Left ventricle myocardium inferior (tissue), 1 donor: Measurements from ENCODE around the gene STK33. TPM values are rescaled to one million over a fixed set of nuclear protein-coding genes. Genes with fewer than 3 reads are reported as not detected.

Source experiments
- DNase-seq: peaks from one replicate; pipeline ENCODE4 v3.0.0-alpha.2; 2020
- H3K27ac ChIP-seq: fragments of 200-600 bp; replicated peaks from 2 replicates; pipeline ENCODE4 v1.8.0; 2021
- H3K27me3 ChIP-seq: fragments of 200-600 bp; 2 replicates; pipeline ENCODE4 v1.8.0; 2021; ENCODE audit warnings: low read depth
- H3K36me3 ChIP-seq: fragments of 200-600 bp; 2 replicates; pipeline ENCODE4 v1.8.0; 2021
- H3K4me1 ChIP-seq: fragments of 200-600 bp; 2 replicates; pipeline ENCODE4 v1.8.0; 2021
- H3K4me3 ChIP-seq: fragments of 200-600 bp; 2 replicates; pipeline ENCODE4 v1.8.0; 2021; ENCODE audit warnings: mild to moderate bottlenecking, moderate library complexity
- H3K9me3 ChIP-seq: fragments of 200-600 bp; replicated peaks from 2 replicates; pipeline ENCODE4 v1.8.0; 2021
- CTCF ChIP-seq: fragments of 200-600 bp; IDR thresholded peaks from 2 replicates; pipeline ENCODE4 v1.8.0; 2021; ENCODE audit warnings: antibody characterized with exemption, mild to moderate bottlenecking, borderline replicate concordance
- intact Hi-C: fragments of 100-400 bp; cut with micrococcal nuclease; formaldehyde crosslinking; loops from one replicate; pipeline ENCODE4 v1.11.0; 2022
- long read RNA-seq: library from polyadenylated mRNA; unstranded; transcript quantifications from one replicate; pipeline ENCODE4 v2.0.0, GENCODE V29; 2021
- total RNA-seq: library from RNA; stranded (reverse); fragmentation: NEBNext Ultra II Directional; extraction: Animal tissue kit (Norgen Biotek cat#: 25700); gene quantifications from one replicate; pipeline ENCODE4 v1.2.1, GENCODE V29; 2021
- donor health status: DM: no; HTN: yes; CAD: no; lungs with severe emphysema.

Gene STK33
- total RNA-seq, result 25.8 TPM
- long read RNA-seq, full-length matches to known transcripts, result 2 of 42 reads
- long read RNA-seq, partial matches to known transcripts, result 3 of 42 reads
- long read RNA-seq, other reads (novel, unspliced or antisense), result 37 of 42 reads

DNA sequence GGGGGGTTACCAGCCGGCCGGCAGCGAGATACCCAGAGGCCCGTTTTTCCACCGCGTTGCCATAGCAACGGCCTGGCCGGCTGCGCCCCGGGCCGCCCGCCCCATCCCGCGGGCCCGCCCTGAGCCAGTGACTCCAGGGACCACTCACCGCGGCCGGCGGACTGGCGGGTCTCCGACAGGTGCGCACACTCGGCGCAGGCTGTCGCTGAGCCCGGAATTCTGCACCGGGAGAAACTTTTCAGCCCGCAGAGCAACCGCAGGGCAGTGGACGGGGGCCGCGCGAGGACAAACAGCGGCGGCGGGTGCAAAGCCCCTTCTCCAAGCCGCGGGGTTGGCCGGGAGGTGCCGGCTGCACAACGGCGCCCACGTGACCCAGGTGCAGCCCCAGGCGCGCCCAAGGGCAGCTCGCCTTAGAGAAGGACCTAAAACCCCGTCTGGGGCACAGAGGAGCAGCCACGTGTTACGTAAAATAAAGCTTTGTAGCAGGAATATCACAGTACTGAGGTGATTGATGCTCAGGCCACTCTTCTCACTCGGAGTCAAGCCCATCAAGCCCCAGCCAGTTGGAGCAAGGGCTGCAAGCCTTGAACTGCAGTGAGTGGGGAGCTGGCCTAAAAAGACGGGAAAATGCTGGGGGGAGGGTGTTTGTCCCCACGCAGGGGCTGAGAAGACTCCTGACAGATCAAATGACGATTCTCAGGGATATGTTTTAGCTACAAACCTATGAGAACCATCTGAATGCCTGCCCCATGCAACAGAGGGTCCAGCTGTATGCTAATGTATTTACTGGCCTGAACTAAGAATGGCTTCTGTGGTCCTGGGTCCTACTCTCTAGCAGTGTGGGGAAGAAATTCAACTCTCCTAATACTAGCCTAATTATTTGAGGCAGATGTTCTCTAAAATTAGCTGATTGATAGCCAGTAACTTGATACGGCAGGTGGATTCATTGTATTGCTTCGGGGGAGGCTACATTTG lies at the start of gene STK33:
STK33 (minus strand) TSS at position 294 of the 975 bp plus-strand sequence. CDS start 119,323 bp downstream, outside the sequence.
- peaks cover 15% of the 10 kb centered on the region for H3K4me1 ChIP-seq
- peak; percentile 59 for DNase-seq
- no peaks in the 10 kb centered on the region for H3K9me3 ChIP-seq
- peak within 1 kb of the TSS; percentile 77 for H3K27ac ChIP-seq
- no peak for TF ChIP-seq CTCF
- H3K4me3 ChIP-seq, result peak within 1 kb of the TSS; percentile 77
- no peaks in the 10 kb centered on the region for H3K36me3 ChIP-seq
- peaks cover 47% of the 10 kb centered on the region for H3K27me3 ChIP-seq
- intact Hi-C loops, result no loop called here

DNA sequence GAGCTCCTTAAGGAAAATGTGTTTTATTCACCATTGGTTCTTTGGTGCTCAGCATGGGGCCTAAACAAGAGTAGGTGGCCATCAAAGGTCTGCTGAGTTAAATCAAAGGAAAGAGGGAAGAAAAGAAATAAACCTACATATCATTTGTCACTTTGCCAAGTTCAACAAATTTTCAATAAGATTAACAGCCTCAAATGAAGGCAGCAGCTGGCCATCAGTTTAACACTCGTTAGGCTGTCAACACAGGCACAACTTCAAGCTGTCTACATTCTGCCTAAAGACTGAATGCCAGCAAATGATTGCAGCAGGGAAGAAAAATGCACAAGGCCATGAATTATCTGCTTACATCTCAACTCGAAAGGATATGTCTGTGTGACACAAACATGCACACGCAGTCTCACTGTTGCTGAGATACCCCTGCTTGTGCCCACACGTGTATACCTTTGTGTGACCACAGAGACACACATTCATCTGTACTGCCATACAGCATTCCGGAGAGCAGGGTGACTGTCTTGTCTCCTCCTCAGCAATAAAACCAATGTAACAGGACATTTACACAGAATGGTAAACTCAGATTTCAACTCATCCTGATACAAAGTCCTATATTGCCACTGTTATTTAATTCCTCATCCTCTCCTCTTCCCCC lies 48.3 kb upstream of the STK33 start:
- Histone ChIP-seq H3K27ac (no peak overlapping the region), H3K9me3 (no peaks in the 10 kb centered on the region), H3K27me3 (no peaks in the 10 kb centered on the region), H3K4me1 (no peaks in the 10 kb centered on the region), H3K36me3 (peaks cover 73% of the 10 kb centered on the region), H3K4me3 (no peak overlapping the region)
- no peak for TF ChIP-seq CTCF
- intact Hi-C loops, result no loop called here
- DNase-seq, result no peak

DNA sequence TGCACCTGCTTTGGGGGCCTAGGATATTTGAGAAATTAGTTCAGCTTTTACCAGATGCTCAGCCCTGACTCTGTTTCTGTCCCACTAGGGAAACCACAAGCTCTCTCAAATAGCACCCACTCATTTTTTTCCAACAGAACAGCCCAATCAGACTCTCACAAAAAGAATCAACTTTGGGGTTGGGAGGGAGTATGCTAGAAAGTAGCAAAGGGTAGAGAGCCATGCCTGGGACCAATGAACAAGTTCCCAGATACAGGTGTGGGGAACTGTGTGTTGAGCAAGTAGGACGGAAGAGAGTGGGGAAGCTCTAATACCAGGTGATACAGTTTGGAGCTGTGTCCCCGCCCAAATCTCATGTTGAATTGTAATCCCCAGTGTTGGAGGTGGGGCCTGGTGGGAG lies 47.3 kb upstream of the STK33 start:
- DNase-seq, result no peak
- Histone ChIP-seq H3K27ac (no peak overlapping the region), H3K4me3 (no peak overlapping the region), H3K36me3 (peaks cover 74% of the 10 kb centered on the region), H3K9me3 (peaks cover 2% of the 10 kb centered on the region), H3K4me1 (no peaks in the 10 kb centered on the region), H3K27me3 (no peaks in the 10 kb centered on the region)
- no peak for TF ChIP-seq CTCF
- intact Hi-C loops, result no loop called here

GRCh38 chr11:8640267-8640906 lies 46.4 kb upstream of the STK33 start:
- no peaks in the 10 kb centered on the region for H3K27me3 ChIP-seq
- peaks cover 8% of the 10 kb centered on the region for H3K9me3 ChIP-seq
- DNase-seq, result no peak
- H3K36me3 ChIP-seq, result peaks cover 73% of the 10 kb centered on the region
- H3K4me1 ChIP-seq, result no peaks in the 10 kb centered on the region
- H3K4me3 ChIP-seq, result no peak overlapping the region
- intact Hi-C loops, result no loop called here
- TF ChIP-seq CTCF, result no peak
- H3K27ac ChIP-seq, result no peak overlapping the region

DNA sequence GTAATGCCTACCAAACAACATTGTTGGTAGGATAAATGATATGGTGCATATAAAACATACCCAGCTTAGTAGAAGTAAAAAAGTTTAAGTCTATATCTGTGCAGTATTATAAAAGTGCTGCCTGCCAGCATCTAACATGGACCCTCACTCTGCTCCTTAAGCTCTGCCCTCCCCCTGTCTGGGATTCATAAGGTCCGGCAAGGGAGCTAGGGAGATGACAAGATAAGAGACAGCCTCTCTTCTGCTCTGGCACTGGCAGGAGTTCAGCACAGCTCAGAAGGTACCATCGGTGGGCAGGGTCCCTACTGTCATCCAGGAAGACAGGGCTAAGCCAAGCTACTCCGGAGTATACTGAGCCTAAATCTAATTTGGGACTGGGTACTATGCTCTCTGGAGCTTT lies 45.6 kb upstream of the STK33 start:
- Histone ChIP-seq H3K4me1 (no peaks in the 10 kb centered on the region), H3K27ac (no peak overlapping the region), H3K27me3 (no peaks in the 10 kb centered on the region), H3K9me3 (peaks cover 8% of the 10 kb centered on the region), H3K36me3 (peaks cover 71% of the 10 kb centered on the region), H3K4me3 (no peak overlapping the region)
- no peak for TF ChIP-seq CTCF
- DNase-seq, result no peak
- intact Hi-C loops, result no loop called here
